ENCODE data around the gene SRSF9.
"Not testable (repeated sequence)": the region's sequence is repeated elsewhere in the genome, so short reads cannot be mapped to it uniquely, and the experiment has no call there.

SRSF9 gene

GRCh38 chr12:120481022-120481767 lies 11.6 kb upstream of the SRSF9 start:
- no peak for DNase-seq

GRCh38 chr12:120480211-120480610 lies 10.7 kb upstream of the SRSF9 start:
- no peak for DNase-seq

- no peak for DNase-seq
Observed at GRCh38 chr12:120479458-120479857, 9.9 kb upstream of the SRSF9 start.

GRCh38 chr12:120475643-120476042 lies 6.1 kb upstream of the SRSF9 start:
- no peak for DNase-seq

GRCh38 chr12:120474616-120474960 lies 5.0 kb upstream of the SRSF9 start:
- peak; percentile 38 for DNase-seq

GRCh38 chr12:120473807-120474615 lies 4.5 kb upstream of the SRSF9 start:
- no peak for DNase-seq

GRCh38 chr12:120472521-120472920 lies 3.0 kb upstream of the SRSF9 start:
- DNase-seq: no peak

- DNase-seq: no peak
Observed at GRCh38 chr12:120470150-120470784, 719 bp upstream of the SRSF9 start.

- DNase-seq: no peak
Observed at GRCh38 chr12:120468821-120469449, 613 bp downstream of the SRSF9 start.

GRCh38 chr12:120468325-120468820 lies 1.2 kb downstream of the SRSF9 start:
- peak; percentile 36 for DNase-seq

- DNase-seq: no peak
Observed at GRCh38 chr12:120467439-120467838, 2.1 kb downstream of the SRSF9 start.

- DNase-seq: no peak
Observed at GRCh38 chr12:120466560-120467315, 2.8 kb downstream of the SRSF9 start.

GRCh38 chr12:120465756-120466155 lies 3.8 kb downstream of the SRSF9 start:
- no peak for DNase-seq

GRCh38 chr12:120463712-120464111 lies 5.8 kb downstream of the SRSF9 start:
- DNase-seq: no peak

GRCh38 chr12:120462099-120462640 lies 7.4 kb downstream of the SRSF9 start:
- DNase-seq: no peak

GRCh38 chr12:120460157-120460556 lies 9.4 kb downstream of the SRSF9 start:
- no peak for DNase-seq

GRCh38 chr12:120457133-120457532 lies 12.4 kb downstream of the SRSF9 start:
- DNase-seq: no peak

GRCh38 chr12:120455302-120455701 lies 14.2 kb downstream of the SRSF9 start:
- DNase-seq: no peak

- DNase-seq: no peak
Observed at GRCh38 chr12:120453977-120454376, 15.6 kb downstream of the SRSF9 start.

GRCh38 chr12:120453060-120453750 lies 16.3 kb downstream of the SRSF9 start:
- DNase-seq: no peak

GRCh38 chr12:120452524-120452923 lies 17.0 kb downstream of the SRSF9 start:
- DNase-seq: not testable (repeated sequence)

Data from GF-D8 (cell line).